Hepatocyte (in vitro differentiated cells): ENCODE measurements around the gene RNF181. TPM values are rescaled to one million over a fixed set of nuclear protein-coding genes. Genes with fewer than 3 reads are reported as not detected.

Experiments
- DNase-seq: peaks from one replicate; pipeline ENCODE4 v3.0.0-alpha.2; 2016; ENCODE audit warnings: low spot score
- H2AFZ ChIP-seq: fragments of 200-600 bp; sonication (generic); 2 replicates; pipeline ENCODE4 v1.6.0; 2016; ENCODE audit warnings: antibody characterized with exemption, mild to moderate bottlenecking
- H3K27ac ChIP-seq: fragments of 200-600 bp; sonication (generic); 2 replicates; pipeline ENCODE4 v1.5.1; 2016; ENCODE audit warnings: mild to moderate bottlenecking
- H3K27me3 ChIP-seq: fragments of 200-600 bp; sonication (generic); 2 replicates; pipeline ENCODE4 v1.6.1; 2016
- H3K36me3 ChIP-seq: fragments of 200-600 bp; sonication (generic); replicated peaks from 2 replicates; pipeline ENCODE4 v1.5.1; 2016; ENCODE audit warnings: low read depth; ENCODE audit not compliant: insufficient read depth
- H3K4me1 ChIP-seq: fragments of 200-600 bp; sonication (generic); 2 replicates; pipeline ENCODE4 v1.5.1; 2016; ENCODE audit warnings: mild to moderate bottlenecking, moderate library complexity; ENCODE audit not compliant: insufficient read depth
- H3K4me2 ChIP-seq: fragments of 200-600 bp; sonication (generic); 2 replicates; pipeline ENCODE4 v1.6.0; 2016
- H3K4me3 ChIP-seq: fragments of 200-600 bp; sonication (generic); 2 replicates; pipeline ENCODE4 v1.5.1; 2016; ENCODE audit warnings: mild to moderate bottlenecking
- H3K79me2 ChIP-seq: fragments of 200-600 bp; sonication (generic); 2 replicates; pipeline ENCODE4 v1.6.0; 2017; ENCODE audit warnings: mild to moderate bottlenecking
- H3K9me2 ChIP-seq: fragments of 200-600 bp; sonication (generic); replicated peaks from 2 replicates; pipeline ENCODE4 v1.6.0; 2017; ENCODE audit warnings: mild to moderate bottlenecking; ENCODE audit not compliant: insufficient read depth
- H3K9me3 ChIP-seq: fragments of 200-600 bp; sonication (generic); 2 replicates; pipeline ENCODE4 v1.5.1; 2016; ENCODE audit warnings: low read depth, mild to moderate bottlenecking
- H4K20me1 ChIP-seq: fragments of 200-600 bp; sonication (generic); 2 replicates; pipeline ENCODE4 v1.6.0; 2016; ENCODE audit warnings: mild to moderate bottlenecking; ENCODE audit not compliant: insufficient read depth, poor library complexity, severe bottlenecking
- CTCF ChIP-seq: fragments of 200-600 bp; sonication (generic); IDR thresholded peaks from 2 replicates; pipeline ENCODE4 v1.5.1; 2016; ENCODE audit warnings: antibody characterized with exemption, mild to moderate bottlenecking; ENCODE audit not compliant: poor library complexity
- EZH2 ChIP-seq: fragments of 200-600 bp; sonication (generic); IDR thresholded peaks from 2 replicates; pipeline ENCODE4 v1.6.1; 2016; ENCODE audit warnings: antibody characterized with exemption, mild to moderate bottlenecking, borderline replicate concordance
- EZH2phosphoT487 ChIP-seq: fragments of 200-600 bp; sonication (generic); IDR thresholded peaks from one replicate; pipeline ENCODE4 v1.6.1; 2018; ENCODE audit warnings: antibody characterized with exemption, mild to moderate bottlenecking, low read depth, moderate library complexity; ENCODE audit not compliant: unreplicated experiment, severe bottlenecking
- WGBS: methylation state at CpG from one replicate; pipeline ENCODE4 v1.1.6; 2016; ENCODE audit warnings: low lambda C conversion rate; ENCODE audit errors: missing lambda C conversion rate; 5-methylcytosine and 5-hydroxymethylcytosine counted together
- polyA plus RNA-seq: library from polyadenylated mRNA; unstranded; fragments of >200 nt; fragmentation: Nextera tagmentation; extraction: Ambion mirVana; gene quantifications from 2 replicates; pipeline ENCODE4 v1.2.1, GENCODE V29; 2016
- total RNA-seq: library from RNA; depleted of rRNA; stranded (reverse); fragments of >200 nt; gene quantifications from 2 replicates; pipeline ENCODE4 v1.2.3, GENCODE V29; 2014

Gene RNF181
- total and polyA plus RNA-seq, 2 experiments from 2014 or later: 159 to 250 TPM

- no peak overlapping the region for H3K4me2 ChIP-seq
- H4K20me1 ChIP-seq: no peaks in the 10 kb centered on the region
- H3K36me3 ChIP-seq: no peaks in the 10 kb centered on the region
- H3K4me3 ChIP-seq: no peak overlapping the region
- no peaks in the 10 kb centered on the region for H3K9me3 ChIP-seq
- 95% methylated on average over 10 of the region's 10 CpGs for WGBS
- no peaks in the 10 kb centered on the region for H3K9me2 ChIP-seq
- H2AFZ ChIP-seq: no peak overlapping the region
- TF ChIP-seq CTCF: no peak
- no peak for TF ChIP-seq EZH2
- TF ChIP-seq EZH2phosphoT487: no peak
- H3K4me1 ChIP-seq: no peaks in the 10 kb centered on the region
- no peaks in the 10 kb centered on the region for H3K79me2 ChIP-seq
- H3K27ac ChIP-seq: peak overlapping the region; percentile 70
- no peak for DNase-seq
- H3K27me3 ChIP-seq: no peaks in the 10 kb centered on the region
These were observed 45.1 kb upstream of the RNF181 start for GRCh38 chr2:85550486-85550885.

DNA sequence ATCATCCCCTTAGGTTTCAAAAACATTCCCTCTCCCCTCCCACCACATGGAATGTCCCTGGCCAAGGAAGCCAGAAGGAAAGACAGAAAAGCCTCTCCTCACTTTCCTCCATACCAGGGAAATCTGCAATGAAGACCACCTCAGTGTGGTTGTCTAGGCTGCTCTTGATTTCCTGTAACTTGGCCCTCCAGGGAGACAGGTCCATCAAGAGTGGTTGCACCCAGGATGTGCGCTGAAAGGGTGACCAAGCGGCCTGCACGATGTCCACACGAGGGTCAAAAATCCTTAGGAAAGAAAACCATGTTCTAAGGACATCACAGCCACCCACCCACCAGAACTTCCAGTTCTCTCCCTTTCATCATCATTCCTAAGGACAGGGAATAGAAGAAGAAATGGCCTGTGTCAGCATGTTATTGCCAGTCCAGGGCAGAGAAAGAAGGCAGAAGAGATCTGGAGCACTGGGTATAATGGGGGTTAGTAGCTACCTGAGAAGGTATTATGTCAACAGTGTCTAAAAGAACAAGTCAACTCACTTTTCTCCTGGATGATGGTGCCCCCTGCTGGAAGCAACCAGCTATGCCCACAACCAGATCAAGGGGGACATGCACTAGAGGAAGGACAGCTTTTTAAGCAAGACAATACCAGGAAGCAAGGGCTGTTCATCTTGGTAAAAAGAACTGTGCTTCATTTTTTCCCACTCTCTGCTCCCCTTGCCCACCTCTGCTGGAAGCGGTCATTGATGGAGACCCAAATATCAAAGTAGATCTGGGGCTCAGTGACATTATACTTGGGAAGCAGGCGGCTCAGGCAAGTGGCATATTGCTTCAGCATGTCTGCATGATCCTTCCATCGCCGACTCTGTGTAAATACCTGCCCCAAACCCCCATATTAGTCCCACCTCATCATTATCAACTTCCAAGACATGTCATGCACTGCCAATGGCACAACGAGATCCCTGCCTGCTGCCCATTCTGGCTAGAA is 43.6 kb upstream of the RNF181 start:
- Histone ChIP-seq H2AFZ (no peak overlapping the region), H3K9me3 (no peaks in the 10 kb centered on the region), H3K79me2 (peaks cover 8% of the 10 kb centered on the region), H3K4me3 (no peak overlapping the region), H3K4me2 (no peak overlapping the region), H4K20me1 (no peaks in the 10 kb centered on the region), H3K27me3 (no peaks in the 10 kb centered on the region), H3K4me1 (no peaks in the 10 kb centered on the region), H3K27ac (no peak overlapping the region), H3K9me2 (no peaks in the 10 kb centered on the region), H3K36me3 (no peaks in the 10 kb centered on the region)
- TF ChIP-seq CTCF: peak; percentile 94
- no peak for TF ChIP-seq EZH2phosphoT487
- TF ChIP-seq EZH2: no peak
- 82% methylated on average over 9 of the region's 9 CpGs for WGBS
- DNase-seq: peak; percentile 85

DNA sequence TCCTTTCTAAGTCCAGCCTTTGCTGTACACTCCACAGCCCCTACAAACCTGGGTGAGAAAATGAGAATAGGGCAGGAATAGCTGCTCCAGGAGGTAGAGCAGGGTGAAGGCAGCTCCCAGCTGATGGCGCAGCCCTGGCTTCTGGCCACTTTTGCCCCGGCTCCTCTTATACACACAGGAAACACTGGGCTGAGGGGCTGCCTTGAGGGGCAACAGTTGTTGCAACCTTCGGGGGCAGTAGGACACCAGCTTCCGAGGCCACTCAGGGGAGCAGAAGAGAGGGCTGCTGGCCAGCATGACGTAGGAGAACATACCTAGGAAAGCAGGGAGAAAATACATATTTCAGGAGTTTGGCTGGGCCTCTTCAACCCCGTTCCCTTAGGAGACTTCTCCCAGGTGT is 42.4 kb upstream of the RNF181 start:
- H3K36me3 ChIP-seq: no peaks in the 10 kb centered on the region
- TF ChIP-seq EZH2phosphoT487 (no peak), EZH2 (no peak), CTCF (no peak)

More for the DNA sequence above, 42.4 kb upstream of the RNF181 start:
- H3K9me3 ChIP-seq: no peaks in the 10 kb centered on the region
- no peaks in the 10 kb centered on the region for H3K9me2 ChIP-seq
- H2AFZ ChIP-seq: no peak overlapping the region
- H3K4me3 ChIP-seq: no peak overlapping the region
- DNase-seq: no peak
- WGBS: 93% methylated on average over 6 of the region's 6 CpGs
- H3K79me2 ChIP-seq: peaks cover 20% of the 10 kb centered on the region
- H3K4me2 ChIP-seq: no peak overlapping the region
- no peaks in the 10 kb centered on the region for H3K27me3 ChIP-seq
- H4K20me1 ChIP-seq: no peaks in the 10 kb centered on the region
- no peak overlapping the region for H3K27ac ChIP-seq
- peaks cover under 1% of the 10 kb centered on the region for H3K4me1 ChIP-seq
